Measurements from ENCODE around the gene SEBOX. TPM values are rescaled to one million over a fixed set of nuclear protein-coding genes. Genes with fewer than 3 reads are reported as not detected.

Gene SEBOX
- total RNA-seq, 2 donors from 2014 or later, result not detected

GRCh38 chr17:28325211-28325610 lies 39.8 kb downstream of the SEBOX start:
- Histone ChIP-seq H3K4me3 (ENCODE audit: low read length) (peak overlapping the region; percentile 57), H3K27me3 (ENCODE audit: control insufficient read depth, insufficient read depth, low read length, poor library complexity, severe bottlenecking) (no peaks in the 10 kb centered on the region), H3K4me1 (ENCODE audit: control insufficient read depth, insufficient read depth, low read length) (peaks cover 16% of the 10 kb centered on the region), H3K9me3 (ENCODE audit: control insufficient read depth, low read length) (no peaks in the 10 kb centered on the region), H3K9ac (ENCODE audit: extremely low read depth, low read length, poor library complexity, severe bottlenecking) (no peak overlapping the region), H3K27ac (ENCODE audit: low read depth, low read length) (peak overlapping the region; percentile 43), H3K36me3 (ENCODE audit: control insufficient read depth, insufficient read depth, low read length) (peaks cover 44% of the 10 kb centered on the region)
- Mint-ChIP-seq H3K27me3 (ENCODE audit: insufficient read depth) (no peaks in the 10 kb centered on the region), H3K9me3 (no peaks in the 10 kb centered on the region), H3K4me3 (no peak overlapping the region), H3K36me3 (ENCODE audit: low read depth) (peaks cover 54% of the 10 kb centered on the region), H3K27ac (peak overlapping the region; percentile 46), H3K4me1 (peaks cover 41% of the 10 kb centered on the region)
- peak; percentile 23 for DNase-seq
- 89 to 90% methylated on average over 5 of the region's 5 CpGs for WGBS, 2 experiments (ENCODE audit: insufficient coverage in 1 of 2, insufficient read length in 1 of 2)
- TF ChIP-seq CTCF (conservative IDR thresholded peaks at IDR 0.05), result no peak

- Histone ChIP-seq H3K9me3 (ENCODE audit: control insufficient read depth, low read length) (no peaks in the 10 kb centered on the region), H3K9ac (ENCODE audit: extremely low read depth, low read length, poor library complexity, severe bottlenecking) (no peak overlapping the region), H3K27ac (ENCODE audit: low read depth, low read length) (no peak overlapping the region), H3K4me1 (ENCODE audit: control insufficient read depth, insufficient read depth, low read length) (peaks cover 16% of the 10 kb centered on the region), H3K27me3 (ENCODE audit: control insufficient read depth, insufficient read depth, low read length, poor library complexity, severe bottlenecking) (no peaks in the 10 kb centered on the region), H3K36me3 (ENCODE audit: control insufficient read depth, insufficient read depth, low read length) (peaks cover 44% of the 10 kb centered on the region), H3K4me3 (ENCODE audit: low read length) (peak overlapping the region; percentile 57)
- H3K36me3 Mint-ChIP-seq (ENCODE audit: low read depth), result peaks cover 55% of the 10 kb centered on the region
- no peaks in the 10 kb centered on the region for H3K27me3 Mint-ChIP-seq (ENCODE audit: insufficient read depth)
- no peaks in the 10 kb centered on the region for H3K9me3 Mint-ChIP-seq
- no peak for TF ChIP-seq CTCF (conservative IDR thresholded peaks at IDR 0.05)
- peak overlapping the region; percentile 46 for H3K27ac Mint-ChIP-seq
- H3K4me3 Mint-ChIP-seq, result no peak overlapping the region
- peaks cover 45% of the 10 kb centered on the region for H3K4me1 Mint-ChIP-seq
- no peak for DNase-seq
- 94 to 100% methylated on average over 1 of the region's 3 CpGs for WGBS, 2 experiments (ENCODE audit: insufficient coverage in 1 of 2, insufficient read length in 1 of 2)
Measured at GRCh38 chr17:28324781-28325180, 40.2 kb downstream of the SEBOX start.

GRCh38 chr17:28324267-28324745 lies 40.7 kb downstream of the SEBOX start:
- H3K36me3 ChIP-seq (ENCODE audit: control insufficient read depth, insufficient read depth, low read length), result peaks cover 41% of the 10 kb centered on the region
- H3K4me3 ChIP-seq (ENCODE audit: low read length), result peak overlapping the region; percentile 57
- no peak overlapping the region for H3K27ac ChIP-seq (ENCODE audit: low read depth, low read length)
- no peaks in the 10 kb centered on the region for H3K27me3 ChIP-seq (ENCODE audit: control insufficient read depth, insufficient read depth, low read length, poor library complexity, severe bottlenecking)
- H3K4me1 ChIP-seq (ENCODE audit: control insufficient read depth, insufficient read depth, low read length), result peaks cover 16% of the 10 kb centered on the region
- DNase-seq, result peak; percentile 24
- WGBS, 2 experiments (ENCODE audit: insufficient coverage in 1 of 2, insufficient read length in 1 of 2), result 87 to 90% methylated on average over 2 to 5 of the region's 5 CpGs
- H3K9me3 ChIP-seq (ENCODE audit: control insufficient read depth, low read length), result no peaks in the 10 kb centered on the region
- Mint-ChIP-seq H3K27me3 (ENCODE audit: insufficient read depth) (no peaks in the 10 kb centered on the region), H3K27ac (peak overlapping the region; percentile 30), H3K36me3 (ENCODE audit: low read depth) (peaks cover 52% of the 10 kb centered on the region), H3K9me3 (no peaks in the 10 kb centered on the region), H3K4me1 (peaks cover 45% of the 10 kb centered on the region), H3K4me3 (no peak overlapping the region)
- no peak for TF ChIP-seq CTCF (conservative IDR thresholded peaks at IDR 0.05)
- H3K9ac ChIP-seq (ENCODE audit: extremely low read depth, low read length, poor library complexity, severe bottlenecking), result no peak overlapping the region

Data from endodermal cell (in vitro differentiated cells).